Measurements from ENCODE around the gene CD180.

CD180 gene

GRCh38 chr5:67209141-67209771, 12.7 kb upstream of the CD180 start:
- DNase-seq, result no peak

DNA sequence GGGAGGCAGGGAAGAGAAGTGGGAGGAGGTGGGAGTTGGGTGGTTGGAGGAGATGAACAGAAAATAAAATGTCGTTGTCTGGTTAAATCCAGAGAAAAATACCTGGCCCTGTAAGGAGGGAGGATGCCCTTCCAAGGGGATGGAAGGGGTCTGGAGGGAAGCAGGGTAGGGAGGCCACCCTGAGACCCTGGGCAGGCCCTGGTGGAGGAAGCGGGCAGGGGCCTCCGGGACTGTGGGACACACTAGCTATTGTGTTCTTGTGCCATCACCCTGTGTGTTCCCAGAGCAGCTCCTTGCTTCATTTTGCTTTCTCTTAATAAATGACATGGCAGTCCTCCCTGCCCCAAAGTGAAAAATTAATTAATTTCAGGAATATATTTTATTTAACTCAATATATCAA, 11.8 kb upstream of the CD180 start:
- DNase-seq, result no peak

- peak; percentile 31 for DNase-seq
Measured at GRCh38 chr5:67206929-67207328, 10.3 kb upstream of the CD180 start.

DNA sequence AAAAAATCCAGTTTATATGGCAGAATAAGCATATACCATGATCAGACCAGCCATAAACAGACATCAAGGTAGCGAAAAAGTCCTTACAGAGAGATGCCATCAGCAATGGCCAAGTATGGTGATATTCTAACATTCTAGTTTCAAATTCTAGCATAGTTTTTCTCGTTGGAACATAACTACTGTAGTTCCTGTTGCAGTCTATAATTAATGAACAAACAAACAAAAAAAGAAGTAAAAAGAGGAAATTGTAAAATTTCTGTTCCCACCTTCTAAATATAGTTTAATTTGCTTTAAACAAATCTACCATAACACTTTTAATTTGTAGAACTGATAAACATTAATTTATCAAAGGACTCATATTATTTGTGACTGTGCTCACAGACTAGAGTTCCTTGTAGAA, 9.9 kb upstream of the CD180 start:
- DNase-seq, result no peak

DNA sequence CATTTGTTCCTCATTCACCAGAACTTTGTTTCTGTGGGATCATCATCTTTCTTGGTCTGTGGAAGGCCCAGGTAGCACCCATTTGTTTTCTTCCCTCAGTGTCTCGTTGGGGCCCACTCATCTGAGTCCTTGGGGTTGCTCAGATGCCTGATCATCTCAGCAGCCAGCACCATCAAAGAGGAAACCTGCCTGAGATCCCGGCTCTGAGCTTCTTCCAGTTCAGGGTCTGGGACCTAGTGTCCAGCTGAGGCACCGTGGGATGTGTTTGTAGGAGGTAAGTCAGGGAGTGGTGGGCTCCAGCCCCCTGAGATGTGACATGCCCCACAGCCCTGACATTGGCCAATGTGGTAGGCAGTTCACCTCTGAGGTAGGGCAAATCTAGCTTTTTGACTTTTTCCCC, 9.4 kb upstream of the CD180 start:
- no peak for DNase-seq

- no peak for DNase-seq
Measured at GRCh38 chr5:67204821-67205220, 8.2 kb upstream of the CD180 start.

- no peak for DNase-seq
Measured at GRCh38 chr5:67203701-67204074, 7.1 kb upstream of the CD180 start.

GRCh38 chr5:67202828-67203227, 6.2 kb upstream of the CD180 start:
- DNase-seq, result peak; percentile 39

DNA sequence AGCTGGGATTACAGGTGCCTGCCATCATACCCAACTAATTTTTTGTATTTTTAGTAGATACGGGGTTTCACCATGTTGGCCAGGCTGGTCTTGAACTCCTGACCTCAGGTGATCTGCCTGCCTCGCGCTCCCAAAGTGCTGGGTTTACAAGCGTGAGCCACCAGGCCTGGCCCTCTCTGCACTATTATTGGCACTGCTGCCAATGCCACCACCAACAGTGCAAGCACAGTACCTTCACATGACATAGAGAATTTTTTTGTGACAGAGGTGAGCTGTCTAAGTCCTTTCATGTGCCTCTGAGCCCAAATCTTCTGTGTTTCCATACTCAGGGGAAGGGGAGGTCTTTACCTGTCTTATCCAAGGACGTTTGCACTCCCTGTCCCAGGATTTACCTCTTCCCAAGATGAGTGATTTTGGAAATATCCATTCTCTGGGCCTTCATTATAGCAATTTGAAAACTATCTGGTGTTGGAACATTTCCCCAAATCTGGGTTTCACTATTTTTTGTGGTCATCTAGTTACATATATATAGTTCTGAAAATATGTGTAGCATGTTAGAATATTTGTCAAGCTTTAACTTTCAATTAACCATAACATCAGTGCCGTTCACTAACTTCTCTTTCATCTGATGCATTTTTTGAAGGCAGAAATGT, 5.4 kb upstream of the CD180 start:
- no peak for DNase-seq

DNA sequence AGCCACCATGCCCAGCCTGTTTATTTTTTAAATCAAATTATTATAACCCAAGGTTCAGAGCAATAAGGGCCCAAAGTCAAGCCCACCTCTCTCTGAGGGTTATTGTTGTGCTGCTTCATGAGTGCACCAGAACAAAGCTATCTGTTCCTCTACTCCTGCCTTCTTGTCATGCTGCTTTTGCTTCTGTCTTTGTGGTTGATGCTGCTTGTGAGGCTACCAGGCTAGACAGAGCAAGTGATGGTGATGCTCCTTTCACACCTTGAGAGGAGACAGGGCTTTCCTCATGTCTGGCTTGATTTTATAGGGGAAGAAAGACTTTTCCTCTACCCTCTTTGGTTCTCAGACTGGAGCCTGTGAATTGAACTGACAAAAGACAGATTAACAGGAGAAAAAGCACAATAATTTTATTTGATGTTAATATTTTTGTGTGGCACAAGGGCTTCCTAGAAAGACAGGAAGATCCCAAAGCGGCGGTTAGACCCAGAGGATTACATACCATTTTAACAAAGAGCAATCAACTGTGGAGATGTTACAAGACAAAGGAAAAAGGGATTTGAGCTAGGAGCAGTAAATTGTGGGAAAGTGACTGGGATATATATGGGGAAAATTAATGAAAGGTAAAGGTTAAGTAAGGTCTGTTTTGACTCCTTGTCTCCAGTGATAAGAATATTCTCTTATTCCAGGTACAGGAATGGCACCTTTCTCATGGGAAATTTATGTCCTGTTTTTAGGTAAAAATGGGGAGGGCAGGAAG, 4.4 kb upstream of the CD180 start:
- DNase-seq, result no peak

DNA sequence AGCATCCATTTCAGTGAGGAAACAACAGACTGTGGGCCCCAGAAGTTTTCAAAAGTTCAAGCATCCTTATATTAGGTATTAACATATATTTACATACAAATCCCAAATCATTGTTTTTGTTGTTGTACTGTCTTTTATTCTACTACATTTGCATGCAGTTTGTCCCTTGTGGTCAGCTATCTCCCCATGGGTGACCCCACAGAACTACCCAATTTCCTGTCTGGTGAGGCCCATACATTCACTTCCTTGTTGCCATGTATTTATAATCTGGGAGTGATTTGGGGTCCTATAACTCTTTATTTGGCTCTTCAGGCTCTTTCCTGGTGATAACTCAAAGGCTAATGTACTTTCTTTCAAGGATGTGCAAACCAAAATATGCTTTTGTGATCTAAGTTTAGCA, 3.3 kb upstream of the CD180 start:
- DNase-seq, result no peak

- no peak for DNase-seq
Measured at GRCh38 chr5:67198917-67199316, 2.3 kb upstream of the CD180 start.

DNA sequence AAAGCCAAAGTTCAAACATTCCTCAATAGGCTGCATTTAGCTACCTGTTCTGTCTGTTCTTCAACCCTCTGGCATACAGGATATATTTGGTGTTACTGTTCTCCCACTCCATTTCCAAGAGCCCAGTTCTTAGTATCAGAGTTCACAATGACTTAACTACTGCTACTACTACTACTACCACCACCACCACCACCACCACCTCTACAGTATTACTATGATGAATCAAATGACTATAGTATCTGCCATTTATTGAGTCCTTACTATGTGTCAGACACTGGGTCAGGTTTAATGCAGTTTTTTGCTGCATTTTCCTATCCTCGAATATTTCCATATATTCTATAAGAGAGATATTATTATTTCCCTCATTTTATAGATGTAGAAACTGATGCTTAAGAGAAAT, 937 bp upstream of the CD180 start:
- no peak for DNase-seq

- no peak for DNase-seq
Measured at GRCh38 chr5:67195406-67196275, 958 bp downstream of the CD180 start.

DNA sequence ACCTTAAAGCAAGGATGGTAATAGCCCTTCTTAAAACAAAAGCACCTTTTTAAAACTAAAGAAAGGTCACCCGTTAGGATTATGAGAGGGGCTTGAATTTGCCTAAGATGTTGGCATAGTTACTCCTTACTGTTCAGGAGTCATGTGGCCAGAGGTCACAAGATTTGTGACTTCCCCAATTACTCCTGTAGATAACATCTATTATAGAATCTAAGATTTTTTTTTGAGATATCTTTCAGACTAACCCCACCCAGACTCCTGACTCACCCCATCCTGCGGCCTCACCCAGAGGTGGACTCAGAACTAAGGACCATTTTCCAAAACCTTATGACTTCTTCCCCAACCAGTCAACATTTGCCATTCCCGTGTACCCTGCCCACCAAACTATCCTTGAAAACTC, 2.4 kb downstream of the CD180 start:
- no peak for DNase-seq

GRCh38 chr5:67193439-67193807, 3.2 kb downstream of the CD180 start:
- DNase-seq, result no peak

DNA sequence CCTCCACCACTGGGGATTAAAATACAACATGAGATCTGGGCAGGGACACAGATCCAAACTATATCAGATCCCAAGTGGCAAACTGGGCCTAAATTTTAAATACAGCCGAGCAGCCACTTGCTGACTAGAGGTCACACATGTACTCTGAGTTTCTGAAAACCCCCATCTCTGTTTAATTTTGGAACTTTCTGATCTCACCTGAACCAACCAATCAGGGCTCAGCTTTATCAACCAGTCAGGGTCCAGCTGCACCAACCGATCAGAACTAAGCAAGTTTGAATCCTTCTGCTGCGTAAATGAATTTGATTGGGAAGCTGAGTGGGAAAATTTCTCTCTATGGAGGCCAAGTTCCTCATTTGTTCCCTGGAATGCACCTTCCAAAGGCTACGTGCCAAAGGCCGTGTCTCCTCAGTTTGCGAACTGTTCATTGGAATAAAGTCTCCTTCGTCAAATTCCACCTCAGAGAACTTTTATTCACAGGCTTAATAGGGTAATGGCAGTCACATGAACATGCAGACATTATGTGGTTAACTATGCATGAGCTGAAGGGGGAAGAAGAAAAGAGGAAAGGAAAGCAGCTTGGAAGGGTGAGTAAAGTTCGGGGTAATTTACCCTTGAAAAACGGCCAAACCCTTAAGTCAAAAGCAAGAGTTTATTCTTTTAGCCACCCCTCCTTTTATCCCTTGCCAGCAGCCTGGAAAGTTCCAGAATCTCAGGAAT, 3.7 kb downstream of the CD180 start:
- peak; percentile 55 for DNase-seq

- no peak for DNase-seq
Measured at GRCh38 chr5:67190861-67191260, 5.7 kb downstream of the CD180 start.

DNA sequence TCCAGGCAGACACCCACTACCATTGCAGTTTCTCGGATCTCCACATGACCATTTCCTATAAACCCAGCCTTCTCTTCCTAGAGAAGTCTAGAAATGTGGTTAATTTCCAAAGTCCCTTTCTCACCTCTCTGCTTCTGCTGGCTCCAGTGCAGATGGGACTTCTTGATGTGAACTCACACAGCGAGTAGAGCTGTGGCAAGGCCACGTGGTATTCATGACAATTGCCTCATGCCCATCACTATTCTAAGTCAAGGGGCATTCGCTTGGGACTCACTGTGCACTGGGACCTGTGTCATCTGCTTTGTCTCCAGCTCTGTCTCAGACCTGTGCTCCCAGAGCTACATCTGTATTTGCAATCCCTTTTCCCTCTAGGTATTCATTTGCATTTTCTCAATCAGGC, 6.2 kb downstream of the CD180 start:
- no peak for DNase-seq

- no peak for DNase-seq
Measured at GRCh38 chr5:67189931-67190330, 6.7 kb downstream of the CD180 start.

DNA sequence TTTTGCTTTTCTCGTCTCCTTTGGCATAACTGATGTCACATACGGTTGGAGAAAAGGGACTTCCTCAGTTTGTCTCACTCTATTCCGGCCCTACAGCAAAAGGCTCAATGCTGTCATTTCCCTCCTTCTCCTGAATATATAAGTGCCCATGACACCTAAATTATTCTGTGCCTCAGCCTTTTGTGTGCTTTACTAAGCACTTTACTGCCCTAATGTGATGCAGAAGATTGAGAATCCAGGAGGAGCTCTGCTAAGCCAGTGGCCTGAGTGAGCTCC, 7.6 kb downstream of the CD180 start:
- DNase-seq, result no peak

- DNase-seq, result no peak
Measured at GRCh38 chr5:67188274-67189078, 8.1 kb downstream of the CD180 start.
